ENCODE results near the gene STRIP1. TPM values are rescaled to one million over a fixed set of nuclear protein-coding genes. Genes with fewer than 3 reads are reported as not detected.
"Not testable (repeated sequence)": the region's sequence is repeated elsewhere in the genome, so short reads cannot be mapped to it uniquely, and the experiment has no call there.

STRIP1 gene
- polyA plus RNA-seq, 4 donors = 15.1 to 31.3 (median 18.3) TPM

- no peak for FAIRE-seq
- no peak for DNase-seq
- peaks cover 26 to 52% (median 39%) of the 10 kb centered on the region in 3 donors for H3K36me3 ChIP-seq (ENCODE audit: control insufficient read depth in 3 of 3, insufficient read depth in 2 of 3, low read depth in 1 of 3, low read length in 3 of 3)
- 94 to 96% (median 96%) methylated on average over 9 of the region's 9 CpGs for WGBS, 3 donors
- H3K9me3 ChIP-seq (ENCODE audit: control insufficient read depth in 2 of 2, insufficient read depth in 1 of 2, low read depth in 1 of 2, low read length in 1 of 2) = no peaks in the 10 kb centered on the region
- H3K4me1 ChIP-seq (ENCODE audit: control insufficient read depth in 3 of 3, insufficient read depth in 2 of 3, low read depth in 1 of 3, low read length in 2 of 3) = no peaks in the 10 kb centered on the region
- H3K4me3 ChIP-seq (ENCODE audit: low read depth in 1 of 3, low read length in 3 of 3) = no peak overlapping the region
- H3K27me3 ChIP-seq (ENCODE audit: control insufficient read depth in 3 of 3, insufficient read depth in 3 of 3, low read length in 3 of 3) = no peaks in the 10 kb centered on the region
- H3K27ac ChIP-seq (ENCODE audit: low read depth in 1 of 3, low read length in 2 of 3) = no peak overlapping the region
Observed at GRCh38 chr1:110018396-110018795, 16.0 kb upstream of the STRIP1 start.

- Histone ChIP-seq H3K9me3 (ENCODE audit: control insufficient read depth in 2 of 2, insufficient read depth in 1 of 2, low read depth in 1 of 2, low read length in 1 of 2) (no peaks in the 10 kb centered on the region), H3K27ac (ENCODE audit: low read depth in 1 of 3, low read length in 2 of 3) (no peak overlapping the region), H3K4me3 (ENCODE audit: low read depth in 1 of 3, low read length in 3 of 3) (no peak overlapping the region), H3K27me3 (ENCODE audit: control insufficient read depth in 3 of 3, insufficient read depth in 3 of 3, low read length in 3 of 3) (no peaks in the 10 kb centered on the region), H3K36me3 (ENCODE audit: control insufficient read depth in 3 of 3, insufficient read depth in 2 of 3, low read depth in 1 of 3, low read length in 3 of 3) (peaks cover 26 to 50% (median 37%) of the 10 kb centered on the region in 3 donors), H3K4me1 (ENCODE audit: control insufficient read depth in 3 of 3, insufficient read depth in 2 of 3, low read depth in 1 of 3, low read length in 2 of 3) (no peaks in the 10 kb centered on the region)
- WGBS, 3 donors = 90 to 95% (median 91%) methylated on average over 1 of the region's 1 CpG
- no peak for FAIRE-seq
- no peak for DNase-seq
Observed at GRCh38 chr1:110019770-110020169, 14.7 kb upstream of the STRIP1 start.

GRCh38 chr1:110021285-110021684 is 13.1 kb upstream of the STRIP1 start:
- Histone ChIP-seq H3K4me1 (ENCODE audit: control insufficient read depth in 3 of 3, insufficient read depth in 2 of 3, low read depth in 1 of 3, low read length in 2 of 3) (no peaks in the 10 kb centered on the region), H3K27ac (ENCODE audit: low read depth in 1 of 3, low read length in 2 of 3) (no peak overlapping the region), H3K36me3 (ENCODE audit: control insufficient read depth in 3 of 3, insufficient read depth in 2 of 3, low read depth in 1 of 3, low read length in 3 of 3) (peaks cover 26 to 43% (median 32%) of the 10 kb centered on the region in 3 donors), H3K9me3 (ENCODE audit: control insufficient read depth in 2 of 2, insufficient read depth in 1 of 2, low read depth in 1 of 2, low read length in 1 of 2) (no peaks in the 10 kb centered on the region), H3K27me3 (ENCODE audit: control insufficient read depth in 3 of 3, insufficient read depth in 3 of 3, low read length in 3 of 3) (no peaks in the 10 kb centered on the region), H3K4me3 (ENCODE audit: low read depth in 1 of 3, low read length in 3 of 3) (no peak overlapping the region)
- 94 to 96% (median 96%) methylated on average over 3 of the region's 3 CpGs for WGBS, 3 donors
- FAIRE-seq = no peak
- DNase-seq = no peak

- no peaks in the 10 kb centered on the region for H3K4me1 ChIP-seq (ENCODE audit: control insufficient read depth in 3 of 3, insufficient read depth in 2 of 3, low read depth in 1 of 3, low read length in 2 of 3)
- H3K36me3 ChIP-seq (ENCODE audit: control insufficient read depth in 3 of 3, insufficient read depth in 2 of 3, low read depth in 1 of 3, low read length in 3 of 3) = peaks cover 10 to 19% (median 17%) of the 10 kb centered on the region in 3 donors
- no peaks in the 10 kb centered on the region for H3K27me3 ChIP-seq (ENCODE audit: control insufficient read depth in 3 of 3, insufficient read depth in 3 of 3, low read length in 3 of 3)
- DNase-seq (no peak), FAIRE-seq (no peak)
- no peaks in the 10 kb centered on the region for H3K9me3 ChIP-seq (ENCODE audit: control insufficient read depth in 2 of 2, insufficient read depth in 1 of 2, low read depth in 1 of 2, low read length in 1 of 2)
- WGBS, 3 donors = 94 to 98% (median 94%) methylated on average over 4 of the region's 4 CpGs
- no peak overlapping the region for H3K4me3 ChIP-seq (ENCODE audit: low read depth in 1 of 3, low read length in 3 of 3)
- no peak overlapping the region for H3K27ac ChIP-seq (ENCODE audit: low read depth in 1 of 3, low read length in 2 of 3)
Observed at GRCh38 chr1:110024613-110025012, 9.8 kb upstream of the STRIP1 start.

GRCh38 chr1:110030687-110031086 is 3.7 kb upstream of the STRIP1 start:
- not testable (repeated sequence) for DNase-seq; H3K36me3 ChIP-seq (ENCODE audit: control insufficient read depth in 3 of 3, insufficient read depth in 2 of 3, low read depth in 1 of 3, low read length in 3 of 3); H3K27me3 ChIP-seq (ENCODE audit: control insufficient read depth in 3 of 3, insufficient read depth in 3 of 3, low read length in 3 of 3); FAIRE-seq; H3K4me1 ChIP-seq (ENCODE audit: control insufficient read depth in 3 of 3, insufficient read depth in 2 of 3, low read depth in 1 of 3, low read length in 2 of 3); H3K9me3 ChIP-seq (ENCODE audit: control insufficient read depth in 2 of 2, insufficient read depth in 1 of 2, low read depth in 1 of 2, low read length in 1 of 2); H3K4me3 ChIP-seq (ENCODE audit: low read depth in 1 of 3, low read length in 3 of 3)
- H3K27ac ChIP-seq (ENCODE audit: low read depth in 1 of 3, low read length in 2 of 3) = peak overlapping the region in 2 of 3 donors; percentile 57 to 80
- 70 to 81% (median 72%) methylated on average over 4 of the region's 4 CpGs for WGBS, 3 donors

GRCh38 chr1:110032327-110032726 is 2.1 kb upstream of the STRIP1 start:
- 95 to 100% (median 97%) methylated on average over 2 of the region's 2 CpGs for WGBS, 3 donors
- DNase-seq = no peak
- H3K4me3 ChIP-seq (ENCODE audit: low read depth in 1 of 3, low read length in 3 of 3) = no peak overlapping the region
- no peak for FAIRE-seq
- peaks cover 0 to 3% (median 0%) of the 10 kb centered on the region in 3 donors for H3K4me1 ChIP-seq (ENCODE audit: control insufficient read depth in 3 of 3, insufficient read depth in 2 of 3, low read depth in 1 of 3, low read length in 2 of 3)
- H3K36me3 ChIP-seq (ENCODE audit: control insufficient read depth in 3 of 3, insufficient read depth in 2 of 3, low read depth in 1 of 3, low read length in 3 of 3) = no peaks in the 10 kb centered on the region
- no peaks in the 10 kb centered on the region for H3K9me3 ChIP-seq (ENCODE audit: control insufficient read depth in 2 of 2, insufficient read depth in 1 of 2, low read depth in 1 of 2, low read length in 1 of 2)
- no peaks in the 10 kb centered on the region for H3K27me3 ChIP-seq (ENCODE audit: control insufficient read depth in 3 of 3, insufficient read depth in 3 of 3, low read length in 3 of 3)
- no peak overlapping the region for H3K27ac ChIP-seq (ENCODE audit: low read depth in 1 of 3, low read length in 2 of 3)

GRCh38 chr1:110033421-110033820 is 1.0 kb upstream of the STRIP1 start:
- WGBS, 3 donors = 84 to 86% (median 85%) methylated on average over 5 of the region's 5 CpGs
- H3K36me3 ChIP-seq (ENCODE audit: control insufficient read depth in 3 of 3, insufficient read depth in 2 of 3, low read depth in 1 of 3, low read length in 3 of 3) = peaks cover 0 to 7% (median 1%) of the 10 kb centered on the region in 3 donors
- H3K4me3 ChIP-seq (ENCODE audit: low read depth in 1 of 3, low read length in 3 of 3) = no peak overlapping the region
- peaks cover 0 to 3% (median 0%) of the 10 kb centered on the region in 3 donors for H3K4me1 ChIP-seq (ENCODE audit: control insufficient read depth in 3 of 3, insufficient read depth in 2 of 3, low read depth in 1 of 3, low read length in 2 of 3)
- H3K27me3 ChIP-seq (ENCODE audit: control insufficient read depth in 3 of 3, insufficient read depth in 3 of 3, low read length in 3 of 3) = no peaks in the 10 kb centered on the region
- DNase-seq (no peak), FAIRE-seq (no peak)
- H3K27ac ChIP-seq (ENCODE audit: low read depth in 1 of 3, low read length in 2 of 3) = peak overlapping the region in 1 of 3 donors; percentile 81
- H3K9me3 ChIP-seq (ENCODE audit: control insufficient read depth in 2 of 2, insufficient read depth in 1 of 2, low read depth in 1 of 2, low read length in 1 of 2) = no peaks in the 10 kb centered on the region

- Histone ChIP-seq H3K9me3 (ENCODE audit: control insufficient read depth in 2 of 2, insufficient read depth in 1 of 2, low read depth in 1 of 2, low read length in 1 of 2) (no peaks in the 10 kb centered on the region), H3K27ac (ENCODE audit: low read depth in 1 of 3, low read length in 2 of 3) (peak overlapping the region; percentile 44 to 81 (median 54)), H3K4me1 (ENCODE audit: control insufficient read depth in 3 of 3, insufficient read depth in 2 of 3, low read depth in 1 of 3, low read length in 2 of 3) (peaks cover 0 to 3% (median 0%) of the 10 kb centered on the region in 3 donors), H3K27me3 (ENCODE audit: control insufficient read depth in 3 of 3, insufficient read depth in 3 of 3, low read length in 3 of 3) (no peaks in the 10 kb centered on the region), H3K4me3 (ENCODE audit: low read depth in 1 of 3, low read length in 3 of 3) (peak overlapping the region in 2 of 3 donors; percentile 72 to 97), H3K36me3 (ENCODE audit: control insufficient read depth in 3 of 3, insufficient read depth in 2 of 3, low read depth in 1 of 3, low read length in 3 of 3) (peaks cover 0 to 12% (median 5%) of the 10 kb centered on the region in 3 donors)
- DNase-seq (no peak), FAIRE-seq (no peak)
- 47 to 55% (median 51%) methylated on average over 4 of the region's 4 CpGs for WGBS, 3 donors
Observed at GRCh38 chr1:110034040-110034450, 379 bp upstream of the STRIP1 start.

DNA sequence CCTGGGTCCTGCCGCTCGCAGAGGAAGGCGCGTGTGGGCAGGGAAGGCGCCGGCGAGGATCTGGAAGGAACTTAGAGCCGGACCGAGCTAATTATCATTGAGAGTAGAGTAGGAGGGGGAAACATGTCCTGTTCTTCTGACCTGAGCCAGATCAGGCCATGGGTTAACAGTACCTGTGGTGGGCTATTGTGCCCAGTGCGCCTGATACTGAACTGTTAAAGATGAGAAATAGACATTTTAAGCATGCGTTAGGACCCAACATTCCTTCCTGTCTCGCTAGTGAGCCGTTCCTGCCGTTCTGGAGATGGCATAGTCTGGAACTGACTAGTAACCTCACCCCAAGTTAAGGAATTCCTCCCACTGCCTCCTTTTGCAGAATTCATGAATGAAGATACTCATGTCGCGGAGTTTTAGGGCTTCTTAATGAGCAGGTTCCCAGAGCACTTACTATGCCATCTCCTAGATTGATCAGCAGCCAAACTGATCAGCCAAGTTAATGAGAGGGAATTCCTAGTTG is 870 bp downstream of the STRIP1 start:
- Histone ChIP-seq H3K27me3 (ENCODE audit: control insufficient read depth in 3 of 3, insufficient read depth in 3 of 3, low read length in 3 of 3) (no peaks in the 10 kb centered on the region), H3K4me3 (ENCODE audit: low read depth in 1 of 3, low read length in 3 of 3) (peak overlapping the region; percentile 72 to 99 (median 97)), H3K27ac (ENCODE audit: low read depth in 1 of 3, low read length in 2 of 3) (peak overlapping the region in 2 of 3 donors; percentile 80 to 87), H3K9me3 (ENCODE audit: control insufficient read depth in 2 of 2, insufficient read depth in 1 of 2, low read depth in 1 of 2, low read length in 1 of 2) (no peaks in the 10 kb centered on the region), H3K36me3 (ENCODE audit: control insufficient read depth in 3 of 3, insufficient read depth in 2 of 3, low read depth in 1 of 3, low read length in 3 of 3) (peaks cover 6 to 23% (median 10%) of the 10 kb centered on the region in 3 donors), H3K4me1 (ENCODE audit: control insufficient read depth in 3 of 3, insufficient read depth in 2 of 3, low read depth in 1 of 3, low read length in 2 of 3) (peaks cover 0 to 3% (median 0%) of the 10 kb centered on the region in 3 donors)
- 6 to 8% (median 7%) methylated on average over 16 of the region's 16 CpGs for WGBS, 3 donors
- FAIRE-seq = no peak
- no peak for DNase-seq

Measured in small intestine (tissue), 7 donors.